Lower lobe of right lung (tissue), 2 donors: ENCODE data around the gene ANKRD13B. TPM values are rescaled to one million over a fixed set of nuclear protein-coding genes. Genes with fewer than 3 reads are reported as not detected.

Source experiments
- ATAC-seq, 2 donors: fragments of 200-7000 bp; cut with Tn5 transposase; one replicate each; pipeline ENCODE4 v1.9.1; 2020 to 2022; ENCODE audit warnings: mild to moderate bottlenecking in 2 of 2, moderate library complexity in 2 of 2
- DNase-seq: peaks from one replicate; pipeline ENCODE4 v3.0.0-alpha.2; 2020
- H3K27ac ChIP-seq: fragments of 200-600 bp; one replicate; pipeline ENCODE4 v1.8.0; 2022
- H3K27me3 ChIP-seq: fragments of 200-600 bp; one replicate; pipeline ENCODE4 v1.8.0; 2022; ENCODE audit warnings: low read depth
- H3K36me3 ChIP-seq: fragments of 200-600 bp; one replicate; pipeline ENCODE4 v1.8.0; 2022; ENCODE audit warnings: mild to moderate bottlenecking
- H3K4me1 ChIP-seq: fragments of 200-600 bp; one replicate; pipeline ENCODE4 v1.8.0; 2022
- H3K4me3 ChIP-seq: fragments of 200-600 bp; one replicate; pipeline ENCODE4 v1.8.0; 2022; ENCODE audit warnings: mild to moderate bottlenecking
- H3K9me3 ChIP-seq: fragments of 200-600 bp; one replicate; pipeline ENCODE4 v1.8.0; 2022
- intact Hi-C: fragments of 100-400 bp; cut with DNase I; formaldehyde crosslinking; loops from one replicate; pipeline ENCODE4 v1.11.0; 2022
- total RNA-seq: library from RNA; stranded (reverse); fragmentation: NEBNext Ultra II Directional; extraction: Animal tissue kit (Norgen Biotek cat#: 25700); gene quantifications from one replicate; pipeline ENCODE4 v1.2.1, GENCODE V29; 2021
- TF ChIP-seq, protein P1 (sequence below): fragments of 200-600 bp; IDR thresholded peaks from one replicate; pipeline ENCODE4 v1.8.0; 2022; ENCODE audit warnings: antibody characterized with exemption, mild to moderate bottlenecking
- donor health status: DM: no; HTN: yes; CAD: no; lungs with severe emphysema.

The ANKRD13B gene
- total RNA-seq, 1 donor from 2014 or later = 6.6 TPM

DNA sequence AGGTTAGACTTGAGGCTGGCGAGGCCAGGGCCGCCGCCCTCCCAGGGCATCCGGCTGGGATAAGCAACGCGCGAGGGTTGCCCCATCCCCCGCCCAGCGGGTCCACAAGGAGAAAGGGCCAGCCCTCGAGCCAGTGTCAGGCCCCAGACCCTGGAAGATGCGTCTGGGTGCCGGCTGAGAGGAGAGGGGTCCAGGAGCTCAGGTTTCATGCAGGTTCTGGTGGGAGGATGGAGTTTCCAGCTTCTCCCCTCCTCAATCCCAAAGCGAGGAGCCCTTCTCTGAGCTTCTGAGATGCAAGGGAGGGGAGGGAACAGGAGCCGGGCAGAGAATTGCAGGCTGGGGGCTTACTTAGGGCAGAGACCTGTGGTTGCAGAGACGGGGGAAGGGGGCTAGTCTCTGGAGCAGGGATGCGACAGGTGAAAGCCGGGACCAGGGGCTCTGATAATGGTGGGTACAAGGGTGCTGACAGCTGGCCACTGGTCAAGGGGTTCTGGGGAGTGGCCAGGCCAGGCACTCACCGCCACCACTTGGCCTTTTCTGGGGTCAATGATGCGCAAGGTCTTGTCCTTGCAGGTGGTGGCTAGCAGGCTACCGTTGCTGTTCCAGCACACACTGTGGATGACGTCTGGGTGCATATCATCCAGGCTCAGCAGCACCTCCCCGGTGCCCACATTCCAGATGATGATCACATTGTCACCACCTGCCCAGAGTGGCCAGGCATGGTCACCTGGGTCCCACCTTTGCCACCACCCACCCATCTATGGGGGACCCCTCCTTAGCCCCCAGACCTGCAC is 25.5 kb downstream of the ANKRD13B start:
- H3K27me3 ChIP-seq = peaks cover 11% of the 10 kb centered on the region
- TF ChIP-seq, protein P1, sequence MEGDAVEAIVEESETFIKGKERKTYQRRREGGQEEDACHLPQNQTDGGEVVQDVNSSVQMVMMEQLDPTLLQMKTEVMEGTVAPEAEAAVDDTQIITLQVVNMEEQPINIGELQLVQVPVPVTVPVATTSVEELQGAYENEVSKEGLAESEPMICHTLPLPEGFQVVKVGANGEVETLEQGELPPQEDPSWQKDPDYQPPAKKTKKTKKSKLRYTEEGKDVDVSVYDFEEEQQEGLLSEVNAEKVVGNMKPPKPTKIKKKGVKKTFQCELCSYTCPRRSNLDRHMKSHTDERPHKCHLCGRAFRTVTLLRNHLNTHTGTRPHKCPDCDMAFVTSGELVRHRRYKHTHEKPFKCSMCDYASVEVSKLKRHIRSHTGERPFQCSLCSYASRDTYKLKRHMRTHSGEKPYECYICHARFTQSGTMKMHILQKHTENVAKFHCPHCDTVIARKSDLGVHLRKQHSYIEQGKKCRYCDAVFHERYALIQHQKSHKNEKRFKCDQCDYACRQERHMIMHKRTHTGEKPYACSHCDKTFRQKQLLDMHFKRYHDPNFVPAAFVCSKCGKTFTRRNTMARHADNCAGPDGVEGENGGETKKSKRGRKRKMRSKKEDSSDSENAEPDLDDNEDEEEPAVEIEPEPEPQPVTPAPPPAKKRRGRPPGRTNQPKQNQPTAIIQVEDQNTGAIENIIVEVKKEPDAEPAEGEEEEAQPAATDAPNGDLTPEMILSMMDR = no peak
- DNase-seq (no peak), ATAC-seq (no peak)
- H3K9me3 ChIP-seq = no peaks in the 10 kb centered on the region
- peak overlapping the region; percentile 53 for H3K4me3 ChIP-seq
- H3K4me1 ChIP-seq = peaks cover 65% of the 10 kb centered on the region
- H3K36me3 ChIP-seq = no peaks in the 10 kb centered on the region
- intact Hi-C loops = no loop called here
- no peak overlapping the region for H3K27ac ChIP-seq

DNA sequence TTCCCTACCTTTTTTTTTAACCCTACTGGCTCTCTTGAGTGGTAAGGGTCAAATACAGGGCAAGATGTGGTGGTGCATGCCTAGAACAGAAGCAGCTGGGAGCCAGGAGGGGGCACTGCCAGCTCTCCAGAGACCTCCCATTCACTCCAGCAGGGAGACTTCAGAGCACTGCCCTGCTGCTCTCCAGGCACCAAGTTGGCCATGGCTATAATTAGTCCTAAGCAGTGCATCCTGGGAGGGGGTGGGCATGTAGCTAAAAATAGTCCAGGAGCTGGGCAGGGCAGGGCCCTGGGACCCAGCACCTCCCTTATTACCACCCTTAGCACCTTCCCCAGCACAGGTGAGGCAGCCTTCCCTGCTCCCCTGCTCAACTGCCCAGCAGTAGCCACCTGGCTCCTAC is 26.3 kb downstream of the ANKRD13B start:
- no peak overlapping the region for H3K4me3 ChIP-seq
- no peak for ATAC-seq
- no peaks in the 10 kb centered on the region for H3K9me3 ChIP-seq
- peaks cover 11% of the 10 kb centered on the region for H3K27me3 ChIP-seq
- intact Hi-C loops = no loop called here
- no peak for DNase-seq
- H3K4me1 ChIP-seq = peaks cover 58% of the 10 kb centered on the region
- no peaks in the 10 kb centered on the region for H3K36me3 ChIP-seq
- no peak overlapping the region for H3K27ac ChIP-seq
- TF ChIP-seq, protein P1 = no peak

DNA sequence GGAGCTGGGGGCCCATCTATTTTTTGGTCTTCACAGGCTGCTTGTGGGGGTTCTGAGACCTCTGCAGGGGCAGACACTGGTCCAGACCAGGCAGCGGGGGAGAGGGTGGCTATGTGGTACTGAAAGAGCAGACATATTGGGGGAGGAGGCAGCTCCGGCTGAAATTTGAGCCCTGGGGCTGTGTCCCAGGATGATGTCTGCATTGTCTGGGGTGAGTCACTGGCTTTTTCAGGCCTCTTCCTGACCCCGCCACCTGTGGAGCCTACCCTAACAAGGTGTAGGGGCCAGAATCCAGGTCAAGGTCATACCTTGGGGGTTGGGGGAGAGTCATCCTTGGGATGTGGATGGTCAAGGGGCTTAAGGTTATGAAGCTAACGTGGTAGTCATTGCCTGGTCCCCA is 27.3 kb downstream of the ANKRD13B start:
- H3K4me3 ChIP-seq = no peak overlapping the region
- no peak for DNase-seq
- TF ChIP-seq, protein P1 = no peak
- H3K27ac ChIP-seq = no peak overlapping the region
- no peaks in the 10 kb centered on the region for H3K9me3 ChIP-seq
- H3K36me3 ChIP-seq = no peaks in the 10 kb centered on the region
- intact Hi-C loops = no loop called here
- peaks cover 11% of the 10 kb centered on the region for H3K27me3 ChIP-seq
- no peak for ATAC-seq
- peaks cover 47% of the 10 kb centered on the region for H3K4me1 ChIP-seq

DNA sequence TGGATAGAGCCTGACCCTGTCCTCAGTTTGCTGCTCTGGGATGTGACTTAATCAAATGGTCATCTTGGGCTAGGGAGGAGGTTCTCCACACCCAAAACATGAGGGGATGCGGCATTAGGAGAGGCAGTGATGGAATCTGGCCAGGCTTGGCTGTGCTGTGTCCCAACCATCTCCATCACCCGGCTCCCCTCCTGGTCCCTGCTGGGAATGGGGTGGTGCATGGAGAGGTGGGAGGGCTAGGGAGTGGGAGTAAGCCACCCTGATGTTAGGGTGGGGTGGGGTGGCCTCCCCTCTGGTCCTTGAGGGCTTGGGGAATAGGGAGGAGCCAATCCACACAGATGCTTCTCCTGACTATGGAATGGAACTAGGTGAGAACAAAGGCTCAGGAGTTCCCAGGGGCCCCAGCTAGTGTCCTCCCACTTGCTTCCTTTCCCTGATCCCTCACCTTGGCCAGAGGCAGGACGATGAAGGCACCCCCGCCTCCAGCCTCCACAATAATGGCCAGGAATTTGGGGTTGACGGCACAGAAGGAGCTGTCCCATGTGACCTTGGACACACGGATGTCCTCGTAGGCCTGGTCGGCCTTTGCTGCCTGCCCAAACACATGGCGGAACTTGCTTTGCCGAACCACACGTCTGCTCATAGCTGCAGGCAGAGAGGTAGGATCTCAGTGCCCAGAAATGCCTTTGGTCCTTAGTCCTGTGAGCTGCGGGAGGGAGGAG is 28.0 kb downstream of the ANKRD13B start:
- H3K27ac ChIP-seq = no peak overlapping the region
- DNase-seq (no peak), ATAC-seq (no peak)
- peaks cover 43% of the 10 kb centered on the region for H3K4me1 ChIP-seq
- H3K36me3 ChIP-seq = no peaks in the 10 kb centered on the region
- TF ChIP-seq, protein P1 = no peak
- H3K27me3 ChIP-seq = peaks cover 8% of the 10 kb centered on the region
- intact Hi-C loops = no loop called here
- no peak overlapping the region for H3K4me3 ChIP-seq
- H3K9me3 ChIP-seq = no peaks in the 10 kb centered on the region

DNA sequence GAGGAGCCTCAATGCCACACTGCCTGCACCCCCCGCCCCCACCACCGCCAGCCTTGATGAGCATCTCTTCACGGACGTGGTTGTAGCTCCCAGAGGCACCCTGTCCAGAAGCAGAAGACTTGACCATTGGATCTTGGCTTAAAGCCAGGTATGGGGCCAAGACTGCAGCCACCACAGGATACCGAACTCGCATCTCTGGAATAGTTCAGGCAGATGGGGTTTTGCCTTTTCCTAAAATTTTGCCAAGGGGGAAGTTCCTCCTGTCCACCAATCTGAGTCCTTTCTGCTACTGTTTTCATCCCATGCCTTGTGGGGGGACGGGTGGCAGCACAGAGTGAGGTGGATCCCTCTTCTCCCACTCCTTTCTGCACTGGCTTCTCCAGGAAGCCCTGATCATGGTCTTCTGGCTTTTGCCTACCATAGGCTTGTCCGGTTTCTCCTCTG is 28.8 kb downstream of the ANKRD13B start:
- Histone ChIP-seq H3K9me3 (no peaks in the 10 kb centered on the region), H3K27me3 (peaks cover 2% of the 10 kb centered on the region), H3K36me3 (no peaks in the 10 kb centered on the region), H3K27ac (no peak overlapping the region), H3K4me1 (peaks cover 35% of the 10 kb centered on the region), H3K4me3 (peak overlapping the region; percentile 76)
- intact Hi-C loops = no loop called here
- no peak for ATAC-seq
- DNase-seq = no peak
- TF ChIP-seq, protein P1 = no peak
